NB4 (cell line): ENCODE data around the gene VMO1.

ENCODE experiments used
- DNase-seq: peaks from one replicate; pipeline ENCODE4 v3.0.0; 2010; ENCODE audit warnings: low read depth
- H3K4me3 ChIP-seq: one replicate; pipeline ENCODE4 v1.5.1; 2011; ENCODE audit warnings: mild to moderate bottlenecking, low read depth, low read length, moderate library complexity
- MYC ChIP-seq: IDR thresholded peaks from 2 replicates; pipeline ENCODE4 v1.6.1; 2011; ENCODE audit warnings: low read depth, low read length
- POLR2A ChIP-seq: IDR thresholded peaks from 2 replicates; pipeline ENCODE4 v1.6.1; 2011; ENCODE audit warnings: mild to moderate bottlenecking; ENCODE audit not compliant: insufficient read length; ENCODE audit errors: extremely low read depth
- TF ChIP-seq, protein P1 (sequence below): IDR thresholded peaks from one replicate; pipeline ENCODE4 v1.5.1; 2012; ENCODE audit warnings: low read depth, low read length
- TF ChIP-seq, protein P2 (sequence below): IDR thresholded peaks from 2 replicates; pipeline ENCODE4 v1.6.1; 2011; ENCODE audit warnings: low read depth, low read length

Gene VMO1

GRCh38 chr17:4738136-4739121 is 47.7 kb downstream of the VMO1 start:
- no peak for DNase-seq
- TF ChIP-seq, protein P1, sequence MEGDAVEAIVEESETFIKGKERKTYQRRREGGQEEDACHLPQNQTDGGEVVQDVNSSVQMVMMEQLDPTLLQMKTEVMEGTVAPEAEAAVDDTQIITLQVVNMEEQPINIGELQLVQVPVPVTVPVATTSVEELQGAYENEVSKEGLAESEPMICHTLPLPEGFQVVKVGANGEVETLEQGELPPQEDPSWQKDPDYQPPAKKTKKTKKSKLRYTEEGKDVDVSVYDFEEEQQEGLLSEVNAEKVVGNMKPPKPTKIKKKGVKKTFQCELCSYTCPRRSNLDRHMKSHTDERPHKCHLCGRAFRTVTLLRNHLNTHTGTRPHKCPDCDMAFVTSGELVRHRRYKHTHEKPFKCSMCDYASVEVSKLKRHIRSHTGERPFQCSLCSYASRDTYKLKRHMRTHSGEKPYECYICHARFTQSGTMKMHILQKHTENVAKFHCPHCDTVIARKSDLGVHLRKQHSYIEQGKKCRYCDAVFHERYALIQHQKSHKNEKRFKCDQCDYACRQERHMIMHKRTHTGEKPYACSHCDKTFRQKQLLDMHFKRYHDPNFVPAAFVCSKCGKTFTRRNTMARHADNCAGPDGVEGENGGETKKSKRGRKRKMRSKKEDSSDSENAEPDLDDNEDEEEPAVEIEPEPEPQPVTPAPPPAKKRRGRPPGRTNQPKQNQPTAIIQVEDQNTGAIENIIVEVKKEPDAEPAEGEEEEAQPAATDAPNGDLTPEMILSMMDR, result no peak
- TF ChIP-seq POLR2A (no peak), MYC (no peak)
- TF ChIP-seq, protein P2, sequence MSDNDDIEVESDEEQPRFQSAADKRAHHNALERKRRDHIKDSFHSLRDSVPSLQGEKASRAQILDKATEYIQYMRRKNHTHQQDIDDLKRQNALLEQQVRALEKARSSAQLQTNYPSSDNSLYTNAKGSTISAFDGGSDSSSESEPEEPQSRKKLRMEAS, result no peak
- no peak overlapping the region for H3K4me3 ChIP-seq

DNA sequence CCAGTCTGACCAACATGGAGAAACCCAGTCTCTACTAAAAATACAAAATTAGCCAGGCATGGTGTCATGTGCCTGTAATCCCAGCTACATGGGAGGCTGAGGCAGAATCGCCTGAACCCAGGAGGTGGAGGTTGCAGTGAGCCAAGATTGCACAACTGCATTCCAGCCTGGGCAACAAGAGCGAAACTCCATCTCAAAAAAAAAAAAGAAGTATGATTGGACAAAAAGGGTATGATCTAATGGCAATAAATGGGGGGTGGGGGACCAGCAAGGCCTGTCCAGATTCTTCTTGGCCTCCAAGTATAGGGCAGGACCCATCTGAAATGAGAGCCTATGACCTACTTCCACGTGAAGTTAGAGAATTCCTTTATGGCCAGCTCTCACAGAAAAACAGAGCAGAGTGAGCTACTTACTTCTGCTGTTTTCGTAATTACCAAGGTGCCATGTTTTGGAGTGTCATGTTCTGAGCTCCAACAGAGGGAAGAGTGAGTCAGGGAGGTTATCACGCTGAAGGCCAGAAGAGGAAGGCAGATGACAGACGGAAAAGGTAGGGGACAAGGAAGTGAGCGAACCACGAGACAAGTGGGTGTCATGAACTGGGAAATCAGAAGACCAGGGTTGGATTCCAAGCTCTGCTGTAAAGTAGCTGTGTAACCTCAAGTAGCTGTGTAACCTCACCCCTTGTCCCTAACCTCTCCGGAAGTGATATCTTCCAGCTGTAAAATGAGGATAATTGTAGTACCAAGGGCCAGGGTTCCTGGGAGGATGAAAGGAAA is 50.1 kb downstream of the VMO1 start:
- TF ChIP-seq POLR2A, result no peak
- TF ChIP-seq, protein P1, result no peak
- no peak for TF ChIP-seq MYC
- TF ChIP-seq, protein P2, result no peak
- peak; percentile 52 for DNase-seq
- H3K4me3 ChIP-seq, result no peak overlapping the region
